H7 (cell line): ENCODE data around the gene CDH19. TPM values are rescaled to one million over a fixed set of nuclear protein-coding genes. Genes with fewer than 3 reads are reported as not detected.

Experiments used
- DNase-seq: peaks from one replicate; pipeline ENCODE4 v3.0.0; 2012
- H3K27me3 ChIP-seq: 2 replicates; pipeline ENCODE4 v1.6.0; 2011; ENCODE audit warnings: mild to moderate bottlenecking, low read length; ENCODE audit not compliant: control insufficient read depth, insufficient read depth
- H3K36me3 ChIP-seq: replicated peaks from 2 replicates; pipeline ENCODE4 v1.5.1; 2011; ENCODE audit warnings: low read length; ENCODE audit not compliant: control insufficient read depth, insufficient read depth
- H3K4me3 ChIP-seq: 2 replicates; pipeline ENCODE4 v1.5.1; 2011; ENCODE audit warnings: low read depth, mild to moderate bottlenecking, control low read depth, low read length, moderate library complexity; ENCODE audit not compliant: insufficient read depth
- total RNA-seq: library from RNA; depleted of rRNA; stranded (reverse); fragments of >200 nt; shearing (Covaris generic); gene quantifications from 2 replicates; pipeline ENCODE4 v1.2.3, GENCODE V29; 2014; rRNA removed

The CDH19 gene
- total RNA-seq, result not detected in 2 replicates

- no peak for DNase-seq
- Histone ChIP-seq H3K36me3 (no peaks in the 10 kb centered on the region), H3K4me3 (no peak within 1 kb of the TSS), H3K27me3 (no peaks in the 10 kb centered on the region)
Observed at GRCh38 chr18:66603941-66604627, at the start of gene CDH19. TSS of gene CDH19 (minus strand) at chr18:66604090. CDS start at chr18:66572204, 31,886 bp downstream.

DNA sequence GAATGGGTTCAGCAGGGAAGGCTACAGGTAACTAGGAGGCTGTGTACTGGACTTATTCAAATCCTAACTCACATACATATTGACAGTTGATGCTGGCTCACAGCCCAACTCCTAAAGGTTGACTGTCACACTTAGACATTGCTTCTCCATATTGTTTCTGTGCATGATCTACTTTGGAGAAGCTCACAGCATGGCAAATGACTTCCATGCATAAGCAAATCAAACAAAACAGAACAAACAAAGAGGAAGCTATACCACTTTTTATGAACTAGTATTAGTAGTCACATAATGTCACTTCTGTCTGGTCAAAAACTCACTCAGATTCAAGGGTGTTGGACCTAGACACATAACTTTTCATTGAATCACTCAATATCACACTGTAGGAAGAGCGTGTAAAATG lies 43.8 kb upstream of the CDH19 start:
- Histone ChIP-seq H3K36me3 (no peaks in the 10 kb centered on the region), H3K4me3 (no peak overlapping the region), H3K27me3 (no peaks in the 10 kb centered on the region)
- no peak for DNase-seq

- no peak for DNase-seq
- Histone ChIP-seq H3K4me3 (no peak overlapping the region), H3K36me3 (no peaks in the 10 kb centered on the region), H3K27me3 (no peaks in the 10 kb centered on the region)
Observed at GRCh38 chr18:66646609-66647008, 42.7 kb upstream of the CDH19 start.

GRCh38 chr18:66645983-66646382 lies 42.1 kb upstream of the CDH19 start:
- Histone ChIP-seq H3K27me3 (no peaks in the 10 kb centered on the region), H3K4me3 (no peak overlapping the region), H3K36me3 (no peaks in the 10 kb centered on the region)
- no peak for DNase-seq

DNA sequence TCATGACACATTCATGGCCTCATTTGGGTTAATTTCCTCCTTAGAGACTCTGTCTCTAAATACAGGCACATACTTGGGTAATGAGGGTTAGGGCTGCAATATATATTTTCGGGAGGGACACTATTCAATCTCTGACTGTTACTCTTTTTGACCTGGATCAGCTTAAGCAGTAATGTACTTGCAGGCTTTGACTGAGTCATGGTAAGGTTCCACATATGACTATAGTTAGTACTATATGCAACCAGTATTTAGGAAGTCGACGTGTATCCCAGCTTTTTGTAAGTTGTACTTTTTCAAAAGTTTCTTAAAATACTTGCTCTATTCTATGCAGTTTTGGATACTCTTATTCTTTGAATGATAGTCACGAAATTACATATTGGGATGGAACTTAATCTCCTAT lies 37.2 kb upstream of the CDH19 start:
- H3K27me3 ChIP-seq, result no peaks in the 10 kb centered on the region
- H3K36me3 ChIP-seq, result no peaks in the 10 kb centered on the region
- no peak for DNase-seq
- H3K4me3 ChIP-seq, result no peak overlapping the region

DNA sequence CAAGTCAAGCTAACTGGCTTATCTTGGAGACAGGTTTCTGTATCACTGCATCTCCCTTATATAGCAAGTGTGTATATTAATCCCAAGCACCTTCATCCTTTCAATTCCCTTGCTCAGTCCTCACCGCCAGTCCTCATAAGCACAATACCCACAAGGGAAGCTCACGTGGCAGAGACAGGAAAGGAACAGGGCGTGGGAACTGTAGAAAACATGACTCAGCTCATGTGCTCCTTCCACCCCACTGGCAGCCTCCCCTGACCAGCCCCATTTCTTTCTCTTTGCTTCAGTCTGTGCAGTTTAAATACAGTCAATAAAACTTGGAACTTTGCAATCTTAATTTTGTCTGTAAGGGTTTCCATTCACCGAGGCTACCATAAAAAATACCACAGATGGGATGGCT lies 36.5 kb upstream of the CDH19 start:
- no peak for DNase-seq
- H3K36me3 ChIP-seq, result no peaks in the 10 kb centered on the region
- H3K27me3 ChIP-seq, result no peaks in the 10 kb centered on the region
- H3K4me3 ChIP-seq, result no peak overlapping the region

DNA sequence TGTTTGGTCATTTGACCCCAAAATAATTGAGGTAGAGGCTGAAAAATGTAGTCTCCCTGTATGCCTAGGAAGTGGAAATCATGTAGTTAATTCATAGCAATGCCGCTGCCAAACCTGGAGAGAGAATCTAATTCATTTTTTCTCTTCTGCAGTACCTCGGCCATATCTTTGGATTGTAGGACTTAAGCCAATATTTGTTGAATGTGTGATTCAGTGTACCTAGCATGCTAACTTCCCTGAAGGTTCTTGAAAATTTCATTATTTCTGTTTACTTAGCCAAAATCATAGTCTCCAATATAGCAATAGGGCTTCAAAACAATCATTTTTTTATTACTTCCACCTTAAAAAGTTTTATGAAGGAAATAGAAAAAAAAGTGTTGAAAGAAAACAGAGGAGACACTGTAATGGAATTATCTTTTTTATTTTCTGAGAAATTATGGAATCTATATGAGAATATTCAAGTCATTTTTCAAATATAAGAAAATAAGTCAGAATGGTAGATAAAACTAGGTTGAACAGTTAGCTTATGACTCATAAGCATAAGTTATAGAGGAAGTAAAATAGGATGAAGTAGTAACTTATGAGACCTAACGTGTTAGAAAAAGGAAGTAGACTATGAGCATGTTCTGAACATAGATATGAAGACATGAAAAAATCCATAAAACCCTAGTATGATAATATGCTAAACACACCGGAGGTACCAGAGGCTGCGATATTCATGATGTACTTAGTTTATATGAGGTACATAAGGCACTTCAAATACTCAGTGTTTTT lies 35.2 kb upstream of the CDH19 start:
- DNase-seq, result no peak
- no peaks in the 10 kb centered on the region for H3K27me3 ChIP-seq
- no peaks in the 10 kb centered on the region for H3K36me3 ChIP-seq
- no peak overlapping the region for H3K4me3 ChIP-seq

DNA sequence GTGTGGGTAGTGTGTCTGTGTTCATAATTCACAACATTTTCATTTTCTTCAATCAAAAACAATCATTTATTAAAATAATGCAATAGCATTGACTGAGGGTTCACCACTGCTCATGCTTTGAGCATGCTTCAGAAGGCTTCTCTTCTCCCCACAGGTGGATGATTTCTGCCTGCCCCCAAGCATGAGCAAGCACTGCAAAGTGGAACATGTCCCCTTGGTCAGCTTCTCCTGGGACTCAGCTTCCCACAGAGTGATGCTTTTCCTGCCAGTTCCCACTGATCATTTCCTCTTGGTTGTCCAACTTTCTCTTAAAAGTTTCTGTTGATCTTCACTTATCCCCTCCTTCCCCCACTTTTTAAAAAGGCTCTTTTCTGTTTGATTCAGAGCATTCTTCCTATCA lies 31.5 kb upstream of the CDH19 start:
- Histone ChIP-seq H3K36me3 (no peaks in the 10 kb centered on the region), H3K27me3 (no peaks in the 10 kb centered on the region), H3K4me3 (no peak overlapping the region)
- no peak for DNase-seq

- Histone ChIP-seq H3K4me3 (no peak overlapping the region), H3K27me3 (no peaks in the 10 kb centered on the region), H3K36me3 (no peaks in the 10 kb centered on the region)
- DNase-seq, result no peak
Observed at GRCh38 chr18:66632756-66633155, 28.9 kb upstream of the CDH19 start.

GRCh38 chr18:66630831-66631230 lies 26.9 kb upstream of the CDH19 start:
- Histone ChIP-seq H3K27me3 (no peaks in the 10 kb centered on the region), H3K36me3 (no peaks in the 10 kb centered on the region), H3K4me3 (no peak overlapping the region)
- DNase-seq, result no peak

GRCh38 chr18:66623821-66624220 lies 19.9 kb upstream of the CDH19 start:
- H3K36me3 ChIP-seq, result no peaks in the 10 kb centered on the region
- DNase-seq, result no peak
- no peak overlapping the region for H3K4me3 ChIP-seq
- H3K27me3 ChIP-seq, result no peaks in the 10 kb centered on the region

- Histone ChIP-seq H3K27me3 (no peaks in the 10 kb centered on the region), H3K36me3 (no peaks in the 10 kb centered on the region), H3K4me3 (no peak overlapping the region)
- no peak for DNase-seq
Observed at GRCh38 chr18:66621816-66622576, 18.1 kb upstream of the CDH19 start.

GRCh38 chr18:66616523-66616983 lies 12.7 kb upstream of the CDH19 start:
- no peaks in the 10 kb centered on the region for H3K36me3 ChIP-seq
- H3K4me3 ChIP-seq, result no peak overlapping the region
- H3K27me3 ChIP-seq, result no peaks in the 10 kb centered on the region
- peak; percentile 3 for DNase-seq

DNA sequence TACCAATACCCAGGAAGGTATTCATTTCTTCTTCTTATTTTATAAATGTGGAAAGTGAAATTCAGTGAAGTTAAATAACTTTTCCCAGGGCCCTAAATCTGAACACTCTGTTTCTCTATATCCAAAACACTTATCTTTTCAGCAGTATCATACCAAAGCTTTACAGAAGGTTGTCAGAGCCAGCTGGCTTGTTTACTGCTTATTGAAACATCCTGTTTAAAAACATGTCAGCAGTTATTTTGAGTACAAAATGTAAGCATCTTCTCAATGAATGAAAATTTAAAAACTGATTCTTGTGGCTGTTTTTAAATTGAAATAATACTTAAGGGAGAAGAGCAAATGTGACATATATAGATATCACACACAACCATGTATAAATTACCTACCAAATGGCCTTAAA lies 11.3 kb upstream of the CDH19 start:
- no peak for DNase-seq
- H3K27me3 ChIP-seq, result no peaks in the 10 kb centered on the region
- H3K4me3 ChIP-seq, result no peak overlapping the region
- H3K36me3 ChIP-seq, result no peaks in the 10 kb centered on the region

DNA sequence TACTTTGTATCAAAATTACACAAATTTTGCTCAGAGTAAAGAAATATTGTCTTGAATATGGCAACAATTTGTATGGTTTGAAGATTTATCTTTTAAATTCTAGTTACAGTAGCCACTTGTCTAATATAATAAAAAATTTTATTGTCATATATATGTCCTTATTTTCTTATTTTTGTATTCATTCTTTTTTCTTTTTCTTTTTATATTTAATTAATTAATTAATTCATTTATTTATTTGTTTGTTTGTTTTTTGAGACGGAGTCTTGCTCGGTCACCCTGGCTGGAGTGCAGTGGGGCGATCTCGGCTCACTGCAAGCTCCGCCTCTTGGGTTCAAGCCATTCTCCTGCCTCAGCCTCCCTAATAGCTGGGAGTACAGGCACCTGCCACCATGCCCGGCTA lies 3.7 kb upstream of the CDH19 start:
- H3K4me3 ChIP-seq, result no peak overlapping the region
- H3K36me3 ChIP-seq, result no peaks in the 10 kb centered on the region
- DNase-seq, result no peak
- H3K27me3 ChIP-seq, result no peaks in the 10 kb centered on the region
